Right lobe of liver (tissue), 4 donors: ENCODE measurements around the gene CREB5.

ENCODE experiments used
- POLR2A ChIP-seq: fragments of 450-650 bp; IDR thresholded peaks from one replicate; pipeline ENCODE4 v1.6.1; 2017; ENCODE audit warnings: antibody characterized with exemption, mild to moderate bottlenecking
- TF ChIP-seq, protein P1 (sequence below), 4 donors: fragments of 200-600 bp in 3 of 4; fragments of 450-650 bp in 1 of 4; IDR thresholded peaks; one replicate each; pipeline versions ENCODE4 v1.5.1 to v1.8.0; 2016 to 2022; ENCODE audit warnings: antibody characterized with exemption in 4 of 4, mild to moderate bottlenecking in 2 of 4
- donor health status: DM: no; HTN: no; CAD: no.
- donor health status: DM: no; HTN: no; CAD: no.
- donor health status: DM: no; HTN: yes; CAD: no.

DNA sequence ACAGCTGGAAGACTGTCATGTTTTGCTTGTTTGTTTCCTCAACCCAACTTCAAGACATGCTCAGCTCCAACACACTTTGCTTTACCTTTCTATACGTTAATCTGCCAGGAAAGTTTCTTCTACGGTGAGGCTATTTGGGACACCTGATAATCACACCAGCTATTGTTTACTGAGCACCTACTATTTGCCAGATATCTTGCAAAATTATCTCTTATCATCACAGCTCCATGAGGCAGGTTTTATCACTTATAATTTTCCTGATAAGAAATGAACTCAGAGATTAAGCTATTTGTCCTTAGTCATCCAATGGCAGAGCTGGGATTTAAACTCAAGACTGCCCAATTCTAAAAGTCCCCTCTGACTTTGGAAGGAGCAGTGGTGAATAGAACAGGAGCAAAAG, 117.4 kb downstream of the CREB5 start:
- TF ChIP-seq, protein P1, sequence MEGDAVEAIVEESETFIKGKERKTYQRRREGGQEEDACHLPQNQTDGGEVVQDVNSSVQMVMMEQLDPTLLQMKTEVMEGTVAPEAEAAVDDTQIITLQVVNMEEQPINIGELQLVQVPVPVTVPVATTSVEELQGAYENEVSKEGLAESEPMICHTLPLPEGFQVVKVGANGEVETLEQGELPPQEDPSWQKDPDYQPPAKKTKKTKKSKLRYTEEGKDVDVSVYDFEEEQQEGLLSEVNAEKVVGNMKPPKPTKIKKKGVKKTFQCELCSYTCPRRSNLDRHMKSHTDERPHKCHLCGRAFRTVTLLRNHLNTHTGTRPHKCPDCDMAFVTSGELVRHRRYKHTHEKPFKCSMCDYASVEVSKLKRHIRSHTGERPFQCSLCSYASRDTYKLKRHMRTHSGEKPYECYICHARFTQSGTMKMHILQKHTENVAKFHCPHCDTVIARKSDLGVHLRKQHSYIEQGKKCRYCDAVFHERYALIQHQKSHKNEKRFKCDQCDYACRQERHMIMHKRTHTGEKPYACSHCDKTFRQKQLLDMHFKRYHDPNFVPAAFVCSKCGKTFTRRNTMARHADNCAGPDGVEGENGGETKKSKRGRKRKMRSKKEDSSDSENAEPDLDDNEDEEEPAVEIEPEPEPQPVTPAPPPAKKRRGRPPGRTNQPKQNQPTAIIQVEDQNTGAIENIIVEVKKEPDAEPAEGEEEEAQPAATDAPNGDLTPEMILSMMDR (IDR thresholded peaks at IDR 0.05), result no peak
- no peak for TF ChIP-seq POLR2A
